CD4-positive, alpha-beta T cell treated with Interleukin-15 for 4 hours (primary cell): ENCODE data around the gene SLC38A3.

Experiments used
- DNase-seq: peaks from one replicate; pipeline ENCODE4 v3.0.0-alpha.2; 2020; ENCODE audit warnings: low spot score

The SLC38A3 gene

DNA sequence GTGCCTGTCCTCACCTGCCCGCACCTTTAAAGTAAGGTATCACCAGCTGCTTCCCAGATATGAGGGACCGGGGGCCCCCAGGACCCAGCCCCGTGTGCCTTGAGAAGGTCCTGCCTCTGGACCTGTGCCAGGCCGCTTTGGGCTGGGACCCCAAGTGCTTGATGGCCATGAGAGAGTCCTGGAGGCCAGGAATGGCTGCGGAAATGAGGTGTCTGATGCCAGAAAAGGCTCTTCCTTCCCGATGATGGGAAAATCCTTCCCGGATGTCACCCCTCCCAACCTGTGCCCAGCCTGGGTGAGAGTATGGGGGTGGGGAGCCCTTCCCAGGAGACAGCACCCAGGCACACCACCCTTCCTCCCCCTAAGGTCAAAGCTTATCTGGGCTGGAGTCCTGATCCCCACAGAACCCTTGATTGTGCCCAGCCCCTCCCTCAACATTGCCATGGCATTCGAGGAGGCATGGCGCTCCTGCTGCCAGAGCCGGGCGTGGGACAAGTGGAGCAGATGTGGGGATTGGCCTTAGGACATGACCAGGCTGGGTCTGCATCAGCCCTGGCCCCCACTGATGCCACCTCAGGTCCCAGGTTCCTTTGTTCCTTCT, 35.7 kb upstream of the SLC38A3 start:
- DNase-seq, result no peak

DNA sequence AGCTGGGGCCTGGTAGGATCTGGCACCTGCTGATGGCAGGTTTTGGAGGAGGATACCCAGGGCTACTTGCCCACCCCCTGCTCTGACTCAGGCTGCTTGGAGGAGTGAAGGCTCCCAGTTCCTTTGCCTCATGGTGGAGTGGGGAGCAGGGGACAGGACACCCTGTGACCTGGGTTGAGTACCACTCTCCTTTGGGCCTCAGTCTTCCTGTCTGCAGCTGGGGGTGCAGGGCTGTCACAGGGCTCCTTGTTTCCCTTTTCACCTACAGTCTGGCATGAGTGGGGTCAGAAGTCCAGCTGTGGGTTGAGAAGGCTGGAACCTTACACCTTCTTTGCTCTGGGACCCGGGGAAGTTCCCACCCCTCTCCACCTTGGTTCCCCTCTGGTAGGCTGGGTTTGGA, 35.2 kb upstream of the SLC38A3 start:
- no peak for DNase-seq

DNA sequence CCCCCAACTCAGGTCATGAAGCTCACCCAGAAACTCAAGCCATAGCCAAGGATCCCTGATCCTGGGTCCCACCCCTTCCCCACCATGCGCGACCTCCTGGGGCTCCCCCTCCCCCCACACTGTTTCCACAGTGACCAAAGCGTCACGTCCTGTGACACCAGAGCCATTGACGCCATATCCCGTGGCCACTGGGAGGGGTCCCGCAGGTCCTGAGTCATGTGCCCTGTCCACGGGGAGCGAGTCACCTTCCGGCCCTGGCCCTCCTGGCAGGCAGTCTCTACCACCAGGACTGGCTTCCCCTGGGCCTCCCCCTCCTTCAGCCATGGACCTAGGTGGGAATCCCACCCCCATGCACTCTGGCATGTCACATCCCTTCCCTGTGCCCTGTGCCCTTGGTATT, 34.4 kb upstream of the SLC38A3 start:
- no peak for DNase-seq

DNA sequence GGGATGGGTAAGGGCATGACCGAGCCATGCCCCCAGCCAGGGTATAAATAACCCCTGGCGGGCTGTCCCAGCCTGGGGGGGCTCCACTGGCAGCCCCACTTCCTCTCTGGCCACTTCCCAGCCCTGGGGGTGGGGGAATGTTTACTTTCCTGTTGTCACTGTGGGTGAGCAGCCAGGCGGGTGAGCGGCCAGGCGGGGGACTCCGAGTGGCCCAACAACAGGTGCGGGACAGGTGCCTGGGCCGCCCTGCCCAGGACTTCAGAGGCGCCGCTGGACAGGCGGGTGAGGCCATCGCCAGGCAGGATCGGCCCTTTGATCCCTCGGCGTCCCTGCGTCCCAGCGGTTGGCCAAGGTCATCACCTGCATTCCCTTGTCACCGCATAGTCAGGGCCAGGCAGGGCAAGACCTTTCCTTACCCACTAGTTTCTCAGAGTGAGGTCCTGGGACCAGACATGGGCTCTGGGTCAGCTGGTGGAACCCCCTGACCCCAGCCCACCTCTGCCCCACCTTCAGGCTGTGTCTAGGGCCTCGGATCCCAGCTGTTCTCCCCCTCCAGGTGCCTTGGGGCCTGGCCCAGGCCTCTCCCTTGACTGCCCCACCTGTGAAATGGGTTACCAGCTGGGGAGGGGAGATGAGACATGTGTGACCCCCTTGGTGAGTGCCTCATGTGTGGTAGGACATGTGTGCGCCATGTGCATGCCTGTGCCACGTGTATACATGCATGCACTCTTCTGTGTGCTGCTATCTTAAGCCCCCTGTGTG, 33.4 kb upstream of the SLC38A3 start:
- DNase-seq, result no peak

DNA sequence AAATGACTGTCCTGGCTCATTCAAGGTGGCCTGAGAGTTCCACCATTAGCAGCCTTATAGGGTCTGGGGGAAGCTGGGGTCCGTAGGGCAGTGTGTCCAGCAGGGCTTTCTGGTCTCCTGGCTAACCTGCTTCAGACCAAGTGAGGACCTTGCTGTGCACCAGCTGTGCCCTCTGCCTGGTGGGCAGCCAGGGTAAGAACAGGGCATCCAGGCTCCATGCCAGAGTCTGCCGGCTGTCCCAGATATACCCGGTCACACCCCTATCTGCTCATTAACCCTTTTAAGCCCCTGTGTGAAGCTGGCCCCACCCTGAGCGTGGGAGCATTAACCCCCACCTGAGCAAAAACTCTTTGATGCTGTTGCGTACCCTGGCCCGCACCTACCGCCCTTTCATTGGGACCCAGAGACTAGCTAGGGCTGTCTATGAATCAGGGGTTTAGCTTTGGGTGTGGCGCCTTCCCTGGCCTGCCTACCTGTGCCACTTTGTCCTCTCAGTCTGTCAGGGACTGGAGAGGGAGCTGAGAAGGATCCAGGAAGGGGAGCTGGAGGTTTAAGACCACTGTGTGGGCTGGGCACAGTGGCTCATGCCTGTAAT, 32.3 kb upstream of the SLC38A3 start:
- DNase-seq, result no peak

DNA sequence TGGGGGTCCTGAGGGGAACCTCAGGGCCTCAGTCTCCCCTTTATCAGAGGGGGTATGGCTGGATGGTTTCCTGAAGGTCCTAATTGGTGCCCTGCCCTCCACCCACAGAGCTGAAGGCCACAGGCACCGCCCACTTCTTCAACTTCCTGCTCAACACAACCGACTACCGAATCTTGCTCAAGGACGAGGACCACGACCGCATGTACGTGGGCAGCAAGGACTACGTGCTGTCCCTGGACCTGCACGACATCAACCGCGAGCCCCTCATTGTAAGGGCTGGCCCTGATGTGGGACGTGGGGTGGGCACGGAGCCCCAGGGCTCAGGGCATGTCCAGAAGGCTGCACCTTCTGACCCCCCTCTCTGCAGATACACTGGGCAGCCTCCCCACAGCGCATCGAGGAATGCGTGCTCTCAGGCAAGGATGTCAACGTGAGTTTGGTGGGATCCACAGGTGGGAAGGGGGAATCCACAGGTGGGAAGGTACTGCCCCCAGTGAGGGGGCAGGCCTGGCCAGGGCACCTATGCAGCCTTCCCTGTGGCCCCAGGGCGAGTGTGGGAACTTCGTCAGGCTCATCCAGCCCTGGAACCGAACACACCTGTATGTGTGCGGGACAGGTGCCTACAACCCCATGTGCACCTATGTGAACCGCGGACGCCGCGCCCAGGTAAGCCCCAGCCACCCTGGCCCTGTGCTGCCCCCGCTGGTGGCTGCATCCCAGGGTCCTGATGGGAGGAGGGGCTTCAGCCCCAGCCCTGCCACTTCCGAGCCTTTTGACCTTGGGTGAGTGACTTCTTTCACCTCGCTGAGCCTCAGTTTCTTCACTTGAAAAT, 31.2 kb upstream of the SLC38A3 start:
- no peak for DNase-seq

DNA sequence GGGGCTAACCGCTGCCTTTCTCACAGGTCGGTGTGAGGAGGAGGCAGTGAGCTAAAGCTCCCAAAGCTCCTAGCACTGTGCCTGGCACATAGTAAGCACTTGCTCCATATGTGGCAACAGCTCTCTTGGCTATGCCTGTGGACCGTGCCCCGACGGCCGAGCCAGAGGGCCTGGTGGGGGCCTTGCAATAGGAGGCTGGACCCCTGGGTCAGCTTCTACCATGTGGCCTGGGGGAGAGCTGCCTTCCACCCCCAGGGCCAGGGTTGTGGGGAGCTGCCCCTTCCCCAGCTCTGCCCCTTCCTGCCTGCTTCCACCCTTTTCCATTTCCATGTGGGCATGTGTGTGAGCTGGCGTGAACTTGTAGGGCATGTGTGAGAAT, 30.6 kb upstream of the SLC38A3 start:
- no peak for DNase-seq

DNA sequence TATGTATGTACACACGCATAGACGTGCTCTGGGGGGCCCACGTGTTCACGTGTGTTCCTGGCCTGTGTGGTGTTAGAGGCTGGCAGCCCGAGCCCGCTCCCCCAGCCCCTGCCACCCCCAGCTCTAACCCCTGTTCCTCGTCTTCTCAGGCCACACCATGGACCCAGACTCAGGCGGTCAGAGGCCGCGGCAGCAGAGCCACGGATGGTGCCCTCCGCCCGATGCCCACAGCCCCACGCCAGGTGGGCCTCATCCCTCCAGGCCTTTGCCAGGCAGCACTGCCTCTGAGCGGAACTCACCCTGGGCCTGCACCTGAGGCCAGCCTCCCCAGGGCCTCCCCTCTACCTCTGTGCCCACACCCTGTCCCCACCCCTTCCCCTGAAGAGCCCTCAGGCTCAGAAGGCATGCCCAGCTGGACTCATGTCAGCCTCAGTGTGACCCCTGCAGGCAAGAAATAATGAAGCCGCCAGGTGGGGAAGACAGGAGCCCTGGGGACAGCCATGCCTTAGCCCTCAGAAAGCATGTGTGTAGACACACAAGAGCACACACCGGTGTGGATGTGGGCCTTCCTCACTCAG, 30.0 kb upstream of the SLC38A3 start:
- DNase-seq, result no peak

DNA sequence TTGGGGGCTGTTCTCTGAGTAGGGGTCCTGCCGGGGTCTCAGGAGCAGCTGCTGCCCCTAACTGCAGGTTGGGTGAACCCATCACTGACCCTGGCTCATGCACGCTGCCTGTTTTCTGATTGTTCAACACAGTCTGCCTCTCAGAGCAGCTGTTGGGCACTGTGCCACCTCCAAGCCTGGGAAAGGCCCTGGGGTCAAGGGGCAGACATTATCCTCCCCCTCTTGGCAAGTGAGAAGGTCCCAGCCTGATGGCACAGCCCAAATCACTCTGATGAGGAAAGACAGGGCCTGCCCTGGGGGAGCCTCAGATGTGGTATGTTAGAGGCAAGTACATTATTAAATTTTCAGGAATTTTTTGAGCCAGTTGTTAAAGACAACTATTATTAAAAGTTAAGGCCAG, 27.7 kb upstream of the SLC38A3 start:
- no peak for DNase-seq

DNA sequence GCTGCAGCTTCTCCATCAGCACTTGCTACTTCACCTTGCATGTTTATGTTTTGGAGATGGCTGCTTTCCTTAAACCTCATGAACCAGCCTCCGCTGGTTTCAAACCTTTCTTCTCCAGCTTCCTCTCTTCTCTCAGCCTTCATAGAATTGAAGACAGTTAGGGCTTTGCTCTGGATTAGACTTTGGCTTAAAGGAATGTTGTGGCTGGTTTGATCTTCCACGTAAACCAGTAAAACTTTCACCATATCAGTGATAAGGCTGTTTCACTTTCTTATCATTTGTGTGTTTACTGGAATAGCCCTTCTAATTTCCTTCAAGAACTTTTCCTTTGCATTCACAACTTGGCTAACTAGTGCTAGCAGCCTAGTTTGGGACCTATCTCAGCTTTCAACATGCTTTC, 25.4 kb upstream of the SLC38A3 start:
- no peak for DNase-seq

DNA sequence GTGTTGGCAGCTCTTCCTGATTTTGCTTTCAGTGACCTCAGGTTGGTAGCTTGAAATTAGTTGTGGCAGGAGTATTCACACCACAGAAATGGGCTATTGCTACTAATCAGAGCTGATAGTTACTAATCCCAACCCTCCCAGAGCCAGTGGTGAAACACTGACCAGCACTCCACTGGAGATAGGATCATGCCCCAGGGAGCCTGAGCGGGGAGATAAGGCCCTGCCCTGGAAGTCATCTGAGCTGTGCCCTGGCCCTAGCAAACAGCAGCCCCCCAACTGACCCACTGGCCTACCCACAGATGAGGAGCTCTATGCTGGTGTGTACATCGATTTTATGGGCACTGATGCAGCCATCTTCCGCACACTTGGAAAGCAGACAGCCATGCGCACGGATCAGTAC, 23.1 kb upstream of the SLC38A3 start:
- no peak for DNase-seq

DNA sequence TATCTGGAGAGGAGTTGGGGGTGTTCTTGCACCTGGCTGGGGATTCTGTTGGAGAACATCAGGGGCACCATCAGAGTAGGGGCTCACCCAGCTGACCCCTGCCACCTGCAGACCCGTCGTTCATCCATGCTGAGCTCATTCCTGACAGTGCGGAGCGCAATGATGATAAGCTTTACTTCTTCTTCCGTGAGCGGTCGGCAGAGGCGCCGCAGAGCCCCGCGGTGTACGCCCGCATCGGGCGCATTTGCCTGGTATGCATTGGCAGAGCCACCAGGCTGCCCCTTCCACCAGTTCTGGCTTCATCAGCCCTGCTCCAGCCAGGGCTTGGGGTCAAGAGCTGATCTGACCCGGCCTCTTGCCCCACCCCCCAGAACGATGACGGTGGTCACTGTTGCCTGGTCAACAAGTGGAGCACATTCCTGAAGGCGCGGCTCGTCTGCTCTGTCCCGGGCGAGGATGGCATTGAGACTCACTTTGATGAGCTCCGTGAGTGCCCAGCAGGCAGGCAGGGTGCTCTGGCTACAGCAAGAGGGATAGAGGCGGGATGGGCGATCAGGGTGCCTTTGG, 22.5 kb upstream of the SLC38A3 start:
- no peak for DNase-seq

DNA sequence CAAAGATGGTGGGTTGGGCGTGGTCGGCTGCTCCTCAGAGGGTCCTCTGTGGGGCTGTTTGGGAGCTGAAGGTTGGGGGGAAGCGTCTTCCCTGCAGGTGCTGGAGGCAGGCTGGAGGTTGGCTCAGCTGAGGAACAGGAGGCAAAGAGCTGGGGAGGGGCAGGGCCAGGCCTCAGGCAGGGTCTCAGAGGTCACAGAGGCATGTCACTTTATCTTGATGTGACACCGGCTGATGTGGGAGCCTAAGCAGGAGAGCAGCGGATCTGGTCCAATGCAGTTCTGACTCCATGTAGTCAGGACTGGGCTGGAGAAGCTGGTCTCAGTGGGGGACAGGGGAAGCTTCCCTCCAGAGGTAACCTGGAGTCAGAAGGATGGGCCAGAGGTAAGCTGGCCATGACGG, 21.3 kb upstream of the SLC38A3 start:
- no peak for DNase-seq

DNA sequence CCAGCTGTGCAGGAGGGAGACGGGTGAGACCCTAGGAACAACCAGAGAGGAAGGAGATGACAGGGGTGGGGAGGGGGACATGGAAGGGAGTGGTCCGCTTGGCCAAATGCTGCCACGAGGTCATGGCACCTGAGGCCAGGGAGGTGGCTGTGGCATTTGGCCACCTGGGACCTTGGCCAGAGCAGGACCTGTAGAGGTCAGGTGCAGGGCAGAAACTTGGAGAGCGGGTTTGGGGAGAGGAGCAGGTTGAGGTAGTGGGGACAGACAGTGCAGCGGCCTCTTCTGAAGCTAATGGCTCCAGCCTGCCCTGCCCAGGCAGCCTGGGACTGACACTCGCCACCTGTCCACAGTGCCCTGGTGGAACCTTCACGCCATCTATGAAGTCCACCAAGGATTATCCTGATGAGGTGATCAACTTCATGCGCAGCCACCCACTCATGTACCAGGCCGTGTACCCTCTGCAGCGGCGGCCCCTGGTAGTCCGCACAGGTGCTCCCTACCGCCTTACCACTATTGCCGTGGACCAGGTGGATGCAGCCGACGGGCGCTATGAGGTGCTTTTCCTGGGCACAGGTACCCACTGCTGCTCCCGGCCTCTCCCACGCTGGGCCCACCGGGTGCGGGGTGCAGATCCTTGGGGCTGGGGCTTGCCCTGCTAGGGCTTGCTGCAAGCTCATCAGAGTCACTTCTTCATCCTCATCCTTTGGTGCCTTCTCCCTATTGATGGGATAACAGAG, 20.7 kb upstream of the SLC38A3 start:
- DNase-seq, result no peak

DNA sequence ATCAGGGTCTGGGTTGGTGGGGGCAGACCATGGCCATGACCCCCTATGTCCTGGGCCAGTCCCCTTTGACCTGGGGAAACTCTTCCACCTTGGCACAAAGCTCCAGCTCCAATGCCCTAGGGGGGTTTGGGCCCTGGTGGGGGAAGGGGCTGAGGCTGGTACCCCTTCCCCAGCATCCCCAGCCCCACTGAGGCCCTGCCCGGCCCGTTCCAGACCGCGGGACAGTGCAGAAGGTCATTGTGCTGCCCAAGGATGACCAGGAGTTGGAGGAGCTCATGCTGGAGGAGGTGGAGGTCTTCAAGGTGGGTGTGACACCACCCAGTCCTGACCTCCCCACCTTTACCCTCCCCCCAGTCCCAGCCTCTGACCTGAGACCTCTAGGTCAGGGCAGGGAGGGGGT, 19.8 kb upstream of the SLC38A3 start:
- DNase-seq, result no peak

DNA sequence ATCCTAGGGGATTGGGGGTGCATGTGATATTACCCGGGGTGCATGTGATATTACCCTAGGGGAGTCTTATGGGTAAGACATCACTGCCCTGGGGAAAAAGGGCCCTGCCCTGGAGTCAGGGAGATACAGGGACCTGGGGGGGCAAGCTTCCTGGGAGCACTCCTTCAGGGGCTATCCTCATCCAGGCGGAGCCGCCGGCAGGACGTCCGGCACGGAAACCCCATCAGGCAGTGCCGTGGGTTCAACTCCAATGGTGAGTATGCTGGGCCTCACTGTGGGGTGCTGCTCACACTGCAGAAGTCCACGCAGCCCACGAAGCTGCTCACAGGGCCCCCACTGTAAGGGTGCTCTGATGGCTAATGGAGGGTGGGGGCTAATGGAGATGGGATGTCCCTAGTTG, 19.0 kb upstream of the SLC38A3 start:
- DNase-seq, result no peak

DNA sequence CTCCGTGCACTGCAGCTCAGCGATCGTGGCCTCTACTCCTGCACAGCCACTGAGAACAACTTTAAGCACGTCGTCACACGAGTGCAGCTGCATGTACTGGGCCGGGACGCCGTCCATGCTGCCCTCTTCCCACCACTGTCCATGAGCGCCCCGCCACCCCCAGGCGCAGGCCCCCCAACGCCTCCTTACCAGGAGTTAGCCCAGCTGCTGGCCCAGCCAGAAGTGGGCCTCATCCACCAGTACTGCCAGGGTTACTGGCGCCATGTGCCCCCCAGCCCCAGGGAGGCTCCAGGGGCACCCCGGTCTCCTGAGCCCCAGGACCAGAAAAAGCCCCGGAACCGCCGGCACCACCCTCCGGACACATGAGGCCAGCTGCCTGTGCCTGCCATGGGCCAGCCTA, 17.3 kb upstream of the SLC38A3 start:
- DNase-seq, result no peak

DNA sequence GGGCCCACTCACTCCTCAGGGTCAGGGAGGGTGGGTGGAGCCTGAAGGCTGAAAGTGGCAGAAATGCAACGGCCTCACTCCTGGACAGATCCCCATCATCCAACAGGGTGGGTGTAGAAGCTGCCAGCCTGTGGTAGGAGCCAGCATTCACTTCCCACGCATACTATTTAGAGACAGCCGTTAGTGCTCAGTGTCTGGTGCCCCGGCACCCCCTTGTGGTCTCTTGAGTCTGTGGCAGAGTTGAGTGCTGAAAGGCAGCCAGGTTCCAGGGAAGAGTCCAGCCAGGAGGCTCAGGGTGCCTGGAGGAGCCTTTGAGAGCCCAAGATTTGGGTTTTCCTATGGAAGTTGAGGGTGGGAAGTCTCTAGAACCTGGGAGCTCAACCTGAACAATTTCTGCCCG, 15.8 kb upstream of the SLC38A3 start:
- no peak for DNase-seq

DNA sequence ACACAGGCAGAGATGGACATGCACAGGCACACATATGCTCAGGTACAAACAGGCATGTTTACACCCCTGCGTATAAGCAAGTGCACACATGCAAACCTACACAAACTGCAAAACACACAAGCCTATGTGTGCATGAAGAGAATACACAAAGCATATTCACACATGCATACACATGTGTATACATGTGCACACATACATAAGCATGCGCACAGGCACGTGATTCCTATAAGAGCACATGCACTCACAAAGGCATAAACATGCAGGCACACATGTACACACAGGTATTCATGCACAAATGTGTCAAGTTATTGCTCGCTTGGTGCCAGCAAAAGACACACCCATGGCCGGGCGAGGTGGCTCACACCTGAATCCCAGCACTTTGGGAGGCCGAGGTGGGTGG, 15.1 kb upstream of the SLC38A3 start:
- no peak for DNase-seq

DNA sequence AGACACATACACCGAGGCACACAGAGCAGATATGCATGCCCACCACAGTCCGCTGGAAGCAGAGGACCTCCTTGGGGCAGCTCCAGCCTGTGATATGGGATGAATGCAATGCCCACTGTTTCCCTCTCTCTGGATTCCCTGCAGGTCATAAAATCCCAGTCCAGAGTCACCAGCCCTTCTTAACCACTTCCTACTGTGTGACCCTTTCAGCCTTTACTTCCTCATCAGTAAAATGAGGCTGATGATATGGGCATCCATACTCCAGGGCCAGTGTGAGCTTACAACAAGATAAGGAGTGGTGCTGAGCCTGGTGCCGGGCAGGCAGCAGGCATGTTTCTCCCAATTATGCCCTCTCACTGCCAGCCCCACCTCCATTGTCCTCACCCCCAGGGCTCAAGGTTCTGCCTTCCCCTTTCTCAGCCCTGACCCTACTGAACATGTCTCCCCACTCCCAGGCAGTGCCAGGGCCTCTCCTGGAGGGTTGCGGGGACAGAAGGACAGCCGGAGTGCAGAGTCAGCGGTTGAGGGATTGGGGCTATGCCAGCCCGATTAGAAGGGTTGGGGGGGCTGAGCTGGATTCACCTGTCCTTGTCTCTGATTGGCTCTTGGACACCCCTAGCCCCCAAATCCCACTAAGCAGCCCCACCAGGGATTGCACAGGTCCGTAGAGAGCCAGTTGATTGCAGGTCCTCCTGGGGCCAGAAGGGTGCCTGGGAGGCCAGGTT, 14.0 kb upstream of the SLC38A3 start, which contains the start of gene GNAT1:
Gene GNAT1 (plus strand): TSS at position 675 of the 725 bp plus-strand sequence. CDS start 116 bp downstream, outside the sequence.
- DNase-seq, result no peak

DNA sequence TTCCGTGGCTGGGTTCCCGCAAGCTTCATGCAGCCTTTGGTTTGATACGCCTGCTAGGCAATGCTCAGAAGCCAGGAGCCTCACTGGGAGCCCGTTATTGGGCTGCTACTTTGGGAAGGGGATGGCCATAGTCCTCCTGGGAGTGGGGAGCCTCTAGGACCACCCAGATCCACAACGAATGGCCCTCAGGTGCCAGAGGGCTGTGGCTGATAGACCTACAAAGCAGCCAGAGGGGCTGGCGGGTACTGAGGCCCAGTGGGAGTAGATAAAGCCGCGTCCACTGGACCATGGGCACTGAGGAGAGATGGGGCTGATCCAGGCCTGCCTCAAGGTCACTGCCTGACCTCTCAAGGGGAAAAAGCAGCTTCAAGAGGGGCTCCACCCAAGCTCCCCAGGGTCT, 12.9 kb upstream of the SLC38A3 start:
- DNase-seq, result no peak
